Measurements from ENCODE around the gene APC2. TPM values are rescaled to one million over a fixed set of nuclear protein-coding genes. Genes with fewer than 3 reads are reported as not detected.

Gene APC2
- total RNA-seq, 2 experiments from 2014 or later = 0.07 to 0.29 TPM

DNA sequence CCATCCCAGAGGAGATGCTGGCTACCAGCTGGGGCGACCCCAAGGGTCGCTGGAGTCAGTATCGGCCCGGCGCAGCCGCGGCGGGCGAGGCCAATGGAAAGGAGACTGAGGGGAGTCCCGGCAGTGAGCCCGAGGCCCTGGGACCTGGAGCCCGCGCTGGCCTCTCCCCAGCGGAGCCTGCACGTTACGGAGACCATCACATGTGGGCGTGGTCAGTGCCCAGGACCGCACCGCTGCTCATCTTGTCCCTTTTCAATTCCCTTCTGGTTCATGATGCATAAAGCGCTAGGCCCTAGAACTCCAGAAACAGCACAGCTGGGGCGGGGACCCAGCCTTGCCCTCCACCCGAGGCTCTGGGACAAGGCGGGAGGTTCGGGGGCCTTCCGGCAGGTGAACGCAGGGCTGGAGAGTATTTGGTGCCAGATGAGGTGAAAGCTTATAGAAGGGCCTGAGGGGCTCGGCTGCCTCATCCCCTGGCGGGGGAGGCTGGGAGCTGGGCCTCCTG is 21.1 kb downstream of the APC2 start:
- Mint-ChIP-seq H3K27ac (no peak overlapping the region), H3K36me3 (ENCODE audit: low read depth) (no peaks in the 10 kb centered on the region), H3K4me1 (ENCODE audit: low read depth) (peaks cover 11% of the 10 kb centered on the region), H3K9me3 (no peaks in the 10 kb centered on the region), H3K4me3 (no peak overlapping the region), H3K27me3 (peaks cover 13% of the 10 kb centered on the region)
- intact Hi-C loops (cut with micrococcal nuclease) = no loop called here
- ATAC-seq (peak; percentile 24), DNase-seq (peak; percentile 44)
- TF ChIP-seq, protein P1, sequence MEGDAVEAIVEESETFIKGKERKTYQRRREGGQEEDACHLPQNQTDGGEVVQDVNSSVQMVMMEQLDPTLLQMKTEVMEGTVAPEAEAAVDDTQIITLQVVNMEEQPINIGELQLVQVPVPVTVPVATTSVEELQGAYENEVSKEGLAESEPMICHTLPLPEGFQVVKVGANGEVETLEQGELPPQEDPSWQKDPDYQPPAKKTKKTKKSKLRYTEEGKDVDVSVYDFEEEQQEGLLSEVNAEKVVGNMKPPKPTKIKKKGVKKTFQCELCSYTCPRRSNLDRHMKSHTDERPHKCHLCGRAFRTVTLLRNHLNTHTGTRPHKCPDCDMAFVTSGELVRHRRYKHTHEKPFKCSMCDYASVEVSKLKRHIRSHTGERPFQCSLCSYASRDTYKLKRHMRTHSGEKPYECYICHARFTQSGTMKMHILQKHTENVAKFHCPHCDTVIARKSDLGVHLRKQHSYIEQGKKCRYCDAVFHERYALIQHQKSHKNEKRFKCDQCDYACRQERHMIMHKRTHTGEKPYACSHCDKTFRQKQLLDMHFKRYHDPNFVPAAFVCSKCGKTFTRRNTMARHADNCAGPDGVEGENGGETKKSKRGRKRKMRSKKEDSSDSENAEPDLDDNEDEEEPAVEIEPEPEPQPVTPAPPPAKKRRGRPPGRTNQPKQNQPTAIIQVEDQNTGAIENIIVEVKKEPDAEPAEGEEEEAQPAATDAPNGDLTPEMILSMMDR (IDR thresholded peaks at IDR 0.05) = no peak
- CTCF ChIA-PET = interaction anchor here (1.2 kb wide), 1 partner anchor 32 kb away, joined by 3 read pairs; no protein-coding TSS in a partner anchor
- POLR2A ChIA-PET = interaction anchor here (0.7 to 1.8 kb wide), 5 partner anchors 21 to 118 kb away, joined by 3 to 4 read pairs (median 3); no protein-coding TSS in a partner anchor

DNA sequence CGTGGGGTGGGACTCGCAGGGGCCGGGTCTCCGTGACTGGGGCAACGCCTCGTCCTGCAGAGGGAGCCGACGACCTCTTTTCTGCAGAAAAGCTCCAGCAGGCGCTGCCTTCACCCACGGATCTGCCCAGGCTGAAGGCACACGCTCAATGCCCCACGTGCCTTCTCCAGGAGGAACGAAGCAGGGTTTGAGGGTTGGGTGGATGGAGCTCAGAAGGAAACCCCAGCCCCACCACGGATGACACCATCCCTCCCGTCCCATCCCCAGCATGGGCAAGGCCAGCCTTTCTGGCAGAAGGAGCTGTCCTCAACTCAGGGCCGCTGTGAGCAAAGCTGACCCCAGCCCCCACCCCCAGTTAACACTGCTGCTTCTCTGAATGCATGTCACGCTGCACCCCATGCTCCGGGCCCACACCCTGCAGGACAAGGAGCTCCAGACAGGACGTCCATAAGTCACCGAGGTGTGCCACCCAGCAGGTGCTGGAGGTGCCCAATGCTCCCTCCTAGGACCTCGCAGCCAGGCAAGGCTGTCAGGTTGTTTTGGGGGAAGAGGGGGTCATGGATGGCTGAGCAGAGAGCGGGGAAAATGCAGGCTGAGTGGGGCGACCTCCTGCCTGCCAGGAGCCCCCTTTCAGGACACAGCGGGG is 21.7 kb downstream of the APC2 start:
- ChIA-PET CTCF (interaction anchor here (1.2 kb wide), 1 partner anchor 31 kb away, joined by 3 read pairs; no protein-coding TSS in a partner anchor), POLR2A (interaction anchor here (1.0 to 1.8 kb wide), 4 partner anchors 21 to 118 kb away, joined by 3 to 4 read pairs (median 4); no protein-coding TSS in a partner anchor)
- Mint-ChIP-seq H3K4me1 (ENCODE audit: low read depth) (peaks cover 16% of the 10 kb centered on the region), H3K36me3 (ENCODE audit: low read depth) (no peaks in the 10 kb centered on the region), H3K4me3 (no peak overlapping the region), H3K27me3 (peaks cover 12% of the 10 kb centered on the region), H3K27ac (no peak overlapping the region), H3K9me3 (no peaks in the 10 kb centered on the region)
- peak; percentile 35 for DNase-seq
- intact Hi-C loops (cut with micrococcal nuclease) = no loop called here
- no peak for ATAC-seq
- TF ChIP-seq, protein P1 (IDR thresholded peaks at IDR 0.05) = no peak

DNA sequence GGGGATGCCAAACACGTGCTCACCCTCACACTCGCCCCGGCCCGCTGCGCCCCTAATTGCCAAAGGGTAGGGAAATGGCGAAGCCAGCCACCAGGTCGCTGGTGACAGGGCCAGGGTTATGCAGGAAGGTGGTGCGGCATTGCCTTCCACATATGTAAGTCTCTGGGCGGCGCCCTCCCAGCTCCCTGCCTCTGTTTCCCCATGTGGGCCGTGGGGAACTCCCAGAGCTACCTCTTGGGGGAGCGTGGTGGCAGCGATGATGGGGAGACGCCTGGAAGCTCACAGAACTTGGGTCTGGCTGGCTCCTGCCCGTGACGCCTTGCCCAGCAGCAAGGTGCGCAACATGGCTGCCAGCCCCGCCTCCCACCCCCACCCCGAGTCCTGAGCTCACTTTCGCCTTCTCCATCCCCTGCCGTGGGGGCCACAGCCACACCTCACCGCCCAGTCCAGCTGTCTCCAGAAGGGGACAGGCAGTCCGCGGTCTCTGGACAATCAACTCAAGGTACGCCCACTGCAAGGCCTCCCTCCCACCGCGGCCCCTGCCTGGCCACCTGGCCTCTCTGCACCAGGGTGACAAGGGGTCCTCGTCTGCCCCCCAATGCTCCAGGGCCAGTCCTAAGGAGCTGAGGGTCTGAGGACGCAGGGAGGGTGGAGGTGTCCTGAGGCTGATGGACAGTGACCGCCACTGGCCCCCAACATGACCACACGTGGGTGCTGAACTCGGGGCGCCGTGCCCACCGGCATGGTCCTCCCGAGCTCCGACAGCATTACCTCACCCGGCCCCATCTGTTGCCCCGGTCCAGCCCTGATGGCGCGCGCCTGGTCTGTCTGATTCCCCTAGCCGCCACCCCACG is 22.5 kb downstream of the APC2 start:
- ATAC-seq = no peak
- TF ChIP-seq, protein P1 (IDR thresholded peaks at IDR 0.05) = no peak
- H3K9me3 Mint-ChIP-seq = no peaks in the 10 kb centered on the region
- intact Hi-C loops (cut with micrococcal nuclease) = no loop called here
- peaks cover 21% of the 10 kb centered on the region for H3K4me1 Mint-ChIP-seq (ENCODE audit: low read depth)
- DNase-seq = no peak
- no peak overlapping the region for H3K27ac Mint-ChIP-seq
- CTCF ChIA-PET = interaction anchor here (1.2 kb wide), 1 partner anchor 30 kb away, joined by 3 read pairs; no protein-coding TSS in a partner anchor
- POLR2A ChIA-PET = interaction anchor here (0.8 to 1.8 kb wide), 4 partner anchors 15 to 158 kb away, joined by 3 to 6 read pairs (median 4); no protein-coding TSS in a partner anchor
- peaks cover 11% of the 10 kb centered on the region for H3K27me3 Mint-ChIP-seq
- peaks cover 4% of the 10 kb centered on the region for H3K36me3 Mint-ChIP-seq (ENCODE audit: low read depth)
- H3K4me3 Mint-ChIP-seq = no peak overlapping the region

DNA sequence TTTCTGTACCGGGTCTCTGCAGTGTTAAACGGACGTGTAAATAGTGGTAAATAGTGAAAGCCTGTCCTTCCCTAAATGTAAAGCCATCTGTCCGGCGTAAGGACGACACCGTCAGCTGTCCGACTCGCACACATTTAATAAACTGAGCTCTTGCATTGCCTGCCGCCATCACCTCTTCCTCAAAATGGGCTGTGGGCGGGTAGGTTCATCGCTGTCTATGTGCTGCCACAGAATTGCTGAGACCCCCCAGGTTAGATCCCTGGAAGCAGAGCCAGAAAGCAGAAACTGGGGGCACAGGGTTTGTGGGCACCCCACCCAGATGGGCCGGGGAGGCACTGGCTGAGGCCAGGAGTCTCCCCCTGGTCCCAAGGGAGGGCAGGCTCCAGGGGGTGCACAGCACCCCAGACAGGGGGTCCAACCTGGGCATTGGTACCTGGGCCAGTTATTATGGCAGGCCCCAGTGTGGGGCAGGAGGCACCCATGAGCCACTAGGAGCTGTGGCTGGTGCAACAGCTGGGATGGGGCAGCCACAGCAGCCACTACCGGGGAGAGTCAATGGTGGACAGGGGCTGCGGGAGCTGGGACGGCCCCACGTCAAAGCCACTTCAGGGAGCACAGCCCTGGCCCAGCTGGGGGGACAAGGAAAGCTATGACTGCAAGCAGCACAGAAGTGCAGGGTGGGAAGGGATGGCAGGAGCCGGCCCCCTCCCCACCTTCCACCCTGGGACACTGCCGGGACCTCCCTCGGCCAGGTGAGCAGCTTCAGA is 23.3 kb downstream of the APC2 start:
- ATAC-seq (no peak), DNase-seq (no peak)
- TF ChIP-seq, protein P1 (IDR thresholded peaks at IDR 0.05) = no peak
- intact Hi-C loops (cut with micrococcal nuclease) = no loop called here
- ChIA-PET CTCF (no interaction called here), POLR2A (interaction anchor here (0.8 to 1.8 kb wide), 3 partner anchors 16 to 157 kb away, joined by 3 to 6 read pairs (median 4); no protein-coding TSS in a partner anchor)
- Mint-ChIP-seq H3K36me3 (ENCODE audit: low read depth) (peaks cover 5% of the 10 kb centered on the region), H3K27me3 (peaks cover 11% of the 10 kb centered on the region), H3K27ac (no peak overlapping the region), H3K4me1 (ENCODE audit: low read depth) (peaks cover 24% of the 10 kb centered on the region), H3K4me3 (no peak overlapping the region), H3K9me3 (no peaks in the 10 kb centered on the region)

Data from activated CD8-positive, alpha-beta T cell treated with anti-CD3 and anti-CD28 coated beads for 36 hours (primary cell).